K562 (cell line): ENCODE measurements around the gene EEFSEC. TPM values are rescaled to one million over a fixed set of nuclear protein-coding genes. Genes with fewer than 3 reads are reported as not detected.

Experiments
- CBX2 ChIP-seq: fragments of 200-600 bp; sonication (generic); IDR thresholded peaks from one replicate; pipeline ENCODE4 v1.6.1; 2012; ENCODE audit warnings: mild to moderate bottlenecking, low read length, inconsistent platforms; ENCODE audit not compliant: insufficient read depth, poor library complexity, severe bottlenecking
- GABPA ChIP-seq: fragments of 200-800 bp; sonication (Bioruptor generic); conservative IDR thresholded peaks from 2 replicates; pipeline ENCODE4 v1.6.1; 2016; ENCODE audit warnings: low read depth, missing genetic modification characterization, missing compliant biosample characterization
- PHB2 ChIP-seq: fragments of 450-650 bp; IDR thresholded peaks from 2 replicates; pipeline ENCODE4 v1.6.1; 2017; ENCODE audit warnings: low read depth
- SREBF2 ChIP-seq: sonication (generic); formaldehyde crosslinking; IDR thresholded peaks from 2 replicates; pipeline ENCODE4 v1.4.0; 2020; ENCODE audit warnings: mild to moderate bottlenecking, missing genetic modification reagents
- TEAD1 ChIP-seq, 2 experiments: fragments of 450-650 bp in 1 of 2; sonication (generic) in 1 of 2; formaldehyde crosslinking; IDR thresholded peaks; 2 replicates each; pipeline versions ENCODE4 v1.4.0 to v1.8.0; 2020 to 2022; ENCODE audit warnings: mild to moderate bottlenecking in 2 of 2, missing genetic modification reagents in 1 of 2
- TRIM24 ChIP-seq, 2 experiments: fragments of 450-650 bp; IDR thresholded peaks; 2 replicates each; pipeline ENCODE4 v1.6.1; 2016
- ZBED1 ChIP-seq: IDR thresholded peaks from 2 replicates; pipeline ENCODE4 v1.6.1; 2014
- ZC3H11A ChIP-seq: IDR thresholded peaks from 2 replicates; pipeline ENCODE4 v1.6.1; 2012; ENCODE audit warnings: low read depth, low read length, improper control_type of control experiment
- ZNF197 ChIP-seq: fragments of 200-800 bp; sonication (Bioruptor generic); IDR thresholded peaks from 2 replicates; pipeline ENCODE4 v1.6.1; 2016; ENCODE audit warnings: low read depth, missing genetic modification characterization, missing compliant biosample characterization
- ZNF347 ChIP-seq: fragments of 450-650 bp; formaldehyde crosslinking; IDR thresholded peaks from 2 replicates; pipeline ENCODE4 v1.4.0; 2020; ENCODE audit warnings: low read depth, mild to moderate bottlenecking, moderate library complexity
- ZNF444 ChIP-seq: fragments of 250-450 bp; sonication (Bioruptor Pico); IDR thresholded peaks from 2 replicates; pipeline ENCODE4 v1.4.0; 2020; ENCODE audit warnings: mild to moderate bottlenecking, moderate library complexity
- ZNF507 ChIP-seq: conservative IDR thresholded peaks from 2 replicates; pipeline ENCODE4 v1.6.1; 2017; ENCODE audit warnings: missing genetic modification characterization, missing compliant biosample characterization
- ZNF717 ChIP-seq: fragments of 250-450 bp; sonication (Bioruptor Pico); IDR thresholded peaks from 2 replicates; pipeline ENCODE4 v1.5.0; 2021
- ZNF77 ChIP-seq: fragments of 250-450 bp; sonication (Bioruptor Pico); IDR thresholded peaks from 2 replicates; pipeline ENCODE4 v1.5.0; 2020
- polyA plus RNA-seq, 8 experiments: library from polyadenylated mRNA; depleted of rRNA in 4 of 8; stranded (reverse) in 5 of 8; unstranded in 3 of 8; fragments of >200 nt; fragmentation: Nextera tagmentation in 2 of 8; fragmentation: Illumina TruSeq in 1 of 8; extraction: Ambion mirVana in 2 of 8; extraction: Trizol in 1 of 8; gene quantifications; 2 replicates each; pipeline versions ENCODE4 v1.2.1 to v1.2.3, GENCODE V29; 2011 to 2014; ENCODE audit warnings: inconsistent platforms in 1 of 8, missing spikeins in 1 of 8
- total RNA-seq, 7 experiments: library from RNA; depleted of rRNA in 6 of 7; stranded (reverse); fragments of >200 nt in 6 of 7; fragmentation: Illumina TruSeq in 2 of 7; extraction: Trizol in 2 of 7; gene quantifications; 2 replicates each; pipeline versions ENCODE4 v1.2.1 to v1.2.3, GENCODE V29; 2011 to 2021; ENCODE audit warnings: low replicate concordance in 1 of 7
- TF ChIP-seq, protein P1 (sequence below): fragments of 250-450 bp; sonication (Bioruptor Pico); IDR thresholded peaks from 2 replicates; pipeline ENCODE4 v1.5.0; 2021; ENCODE audit warnings: mild to moderate bottlenecking, moderate library complexity
- TF ChIP-seq, protein P2 (sequence below): fragments of 450-650 bp; IDR thresholded peaks from 2 replicates; pipeline ENCODE4 v1.6.1; 2016; ENCODE audit warnings: low read depth, mild to moderate bottlenecking, moderate library complexity
- TF ChIP-seq, protein P3 (sequence below): fragments of 450-650 bp; IDR thresholded peaks from 2 replicates; pipeline ENCODE4 v1.7.0; 2016; ENCODE audit warnings: borderline replicate concordance
- TF ChIP-seq, protein P4 (sequence below): IDR thresholded peaks from 2 replicates; pipeline ENCODE4 v1.6.1; 2012; ENCODE audit warnings: low read depth, low read length, improper control_type of control experiment, borderline replicate concordance
- TF ChIP-seq, protein P5 (sequence below): fragments of 450-650 bp; IDR thresholded peaks from 2 replicates; pipeline ENCODE4 v1.6.1; 2016; ENCODE audit warnings: antibody characterized with exemption

The EEFSEC gene
- total and polyA plus RNA-seq, 9 of the 15 experiments (the other 6 are each of a cell fraction or from before 2014, with no cell fraction given): 0.35 to 11.8 (median 7.7) TPM

DNA sequence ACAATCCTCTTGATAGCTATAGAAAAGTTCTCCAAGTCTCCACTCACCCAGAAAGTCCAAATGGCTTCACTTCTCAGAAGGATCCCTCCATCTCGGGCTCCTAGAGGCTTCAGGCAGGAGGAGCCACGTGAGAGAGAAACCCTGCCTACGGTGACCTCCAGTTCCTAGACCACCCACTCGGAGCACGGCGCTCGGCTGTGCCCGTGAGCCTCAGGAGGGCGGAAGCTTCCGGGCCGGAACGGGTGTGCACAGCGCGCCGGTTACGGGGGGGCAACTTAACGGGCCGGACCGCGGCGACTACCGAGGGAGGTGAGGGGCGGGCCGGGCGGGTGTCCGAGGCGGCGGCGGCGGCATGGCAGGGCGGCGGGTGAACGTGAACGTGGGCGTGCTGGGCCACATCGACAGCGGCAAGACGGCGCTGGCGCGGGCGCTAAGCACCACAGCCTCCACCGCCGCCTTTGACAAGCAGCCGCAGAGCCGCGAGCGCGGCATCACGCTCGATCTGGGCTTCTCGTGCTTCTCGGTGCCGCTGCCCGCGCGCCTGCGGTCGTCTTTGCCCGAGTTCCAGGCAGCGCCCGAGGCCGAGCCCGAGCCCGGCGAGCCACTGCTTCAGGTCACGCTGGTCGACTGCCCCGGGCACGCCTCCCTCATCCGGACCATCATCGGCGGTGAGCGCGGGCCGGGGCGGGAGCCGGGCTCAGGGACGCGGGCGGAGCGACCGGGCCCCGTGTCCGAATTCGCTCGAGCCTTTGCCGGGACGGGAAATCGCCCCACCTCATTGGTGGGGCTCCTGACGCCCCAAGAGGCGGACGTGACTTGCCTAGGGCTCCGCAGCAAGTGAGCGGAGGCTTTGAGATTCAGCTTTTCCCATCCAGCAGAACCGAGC, at the start of gene EEFSEC (continued):
- no peak for TF ChIP-seq CBX2
- TF ChIP-seq SREBF2 (CRISPR knock-in tag): no peak
- TF ChIP-seq, protein P1, sequence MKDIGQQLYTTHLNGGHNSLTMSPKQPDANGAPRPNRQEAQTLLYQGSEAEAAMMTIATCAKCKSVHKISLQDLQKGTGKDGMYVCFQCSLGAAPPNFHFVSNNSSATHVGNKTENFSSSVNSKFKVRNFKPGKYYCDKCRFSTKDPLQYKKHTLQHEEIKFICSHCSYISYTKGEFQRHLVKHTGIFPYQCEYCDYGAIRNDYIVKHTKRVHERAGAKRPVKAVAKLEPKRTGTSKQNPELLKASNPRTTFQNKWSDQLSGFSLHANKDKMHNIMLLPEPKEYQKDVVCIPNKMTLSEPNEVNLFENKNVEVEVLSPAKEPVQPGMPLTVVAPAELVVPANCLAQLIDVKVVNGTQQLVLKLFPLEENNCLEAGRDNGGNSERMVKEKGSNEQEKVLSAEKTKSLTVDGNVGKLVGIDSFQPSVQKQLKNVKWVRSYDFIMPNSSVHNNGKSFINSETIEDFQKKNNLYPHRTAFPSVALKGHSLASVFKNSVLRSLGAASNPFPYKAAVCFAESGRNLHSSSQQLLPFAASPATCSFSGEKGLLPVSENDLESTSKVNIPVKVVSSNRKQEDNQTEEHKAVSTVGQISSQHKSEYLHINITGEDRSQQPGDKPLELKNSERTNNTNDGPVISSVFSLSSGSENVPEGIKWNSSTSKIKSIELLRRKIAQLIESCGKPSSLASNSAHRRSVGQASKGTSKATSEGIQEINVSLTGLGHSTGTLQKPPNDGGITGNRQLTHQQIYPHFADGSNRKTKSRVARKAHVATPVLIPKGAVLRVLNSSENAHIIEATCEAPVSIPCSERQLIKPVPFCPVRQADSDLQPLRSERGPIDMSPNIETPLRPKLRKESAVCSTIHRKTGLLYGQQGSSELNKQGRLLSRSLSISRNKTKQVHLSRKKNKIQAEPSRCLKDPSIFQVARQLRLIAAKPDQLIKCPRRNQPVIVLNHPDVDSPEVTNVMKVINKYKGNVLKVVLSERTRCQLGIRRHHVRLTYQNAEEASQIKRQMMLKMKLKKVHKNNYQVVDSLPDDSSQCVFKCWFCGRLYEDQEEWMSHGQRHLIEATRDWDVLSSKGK (CRISPR knock-in tag): no peak
- no peak for TF ChIP-seq ZNF197
- TF ChIP-seq, protein P2, sequence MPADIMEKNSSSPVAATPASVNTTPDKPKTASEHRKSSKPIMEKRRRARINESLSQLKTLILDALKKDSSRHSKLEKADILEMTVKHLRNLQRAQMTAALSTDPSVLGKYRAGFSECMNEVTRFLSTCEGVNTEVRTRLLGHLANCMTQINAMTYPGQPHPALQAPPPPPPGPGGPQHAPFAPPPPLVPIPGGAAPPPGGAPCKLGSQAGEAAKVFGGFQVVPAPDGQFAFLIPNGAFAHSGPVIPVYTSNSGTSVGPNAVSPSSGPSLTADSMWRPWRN: no peak
- TF ChIP-seq GABPA (tag): peak; percentile 93
- TF ChIP-seq, protein P3, sequence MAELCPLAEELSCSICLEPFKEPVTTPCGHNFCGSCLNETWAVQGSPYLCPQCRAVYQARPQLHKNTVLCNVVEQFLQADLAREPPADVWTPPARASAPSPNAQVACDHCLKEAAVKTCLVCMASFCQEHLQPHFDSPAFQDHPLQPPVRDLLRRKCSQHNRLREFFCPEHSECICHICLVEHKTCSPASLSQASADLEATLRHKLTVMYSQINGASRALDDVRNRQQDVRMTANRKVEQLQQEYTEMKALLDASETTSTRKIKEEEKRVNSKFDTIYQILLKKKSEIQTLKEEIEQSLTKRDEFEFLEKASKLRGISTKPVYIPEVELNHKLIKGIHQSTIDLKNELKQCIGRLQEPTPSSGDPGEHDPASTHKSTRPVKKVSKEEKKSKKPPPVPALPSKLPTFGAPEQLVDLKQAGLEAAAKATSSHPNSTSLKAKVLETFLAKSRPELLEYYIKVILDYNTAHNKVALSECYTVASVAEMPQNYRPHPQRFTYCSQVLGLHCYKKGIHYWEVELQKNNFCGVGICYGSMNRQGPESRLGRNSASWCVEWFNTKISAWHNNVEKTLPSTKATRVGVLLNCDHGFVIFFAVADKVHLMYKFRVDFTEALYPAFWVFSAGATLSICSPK: no peak
- no peak for TF ChIP-seq ZC3H11A
- TF ChIP-seq PHB2: no peak
- no peak for TF ChIP-seq ZNF347 (CRISPR knock-in tag)
- no peak for TF ChIP-seq ZNF507 (tag)
- TF ChIP-seq, protein P4, sequence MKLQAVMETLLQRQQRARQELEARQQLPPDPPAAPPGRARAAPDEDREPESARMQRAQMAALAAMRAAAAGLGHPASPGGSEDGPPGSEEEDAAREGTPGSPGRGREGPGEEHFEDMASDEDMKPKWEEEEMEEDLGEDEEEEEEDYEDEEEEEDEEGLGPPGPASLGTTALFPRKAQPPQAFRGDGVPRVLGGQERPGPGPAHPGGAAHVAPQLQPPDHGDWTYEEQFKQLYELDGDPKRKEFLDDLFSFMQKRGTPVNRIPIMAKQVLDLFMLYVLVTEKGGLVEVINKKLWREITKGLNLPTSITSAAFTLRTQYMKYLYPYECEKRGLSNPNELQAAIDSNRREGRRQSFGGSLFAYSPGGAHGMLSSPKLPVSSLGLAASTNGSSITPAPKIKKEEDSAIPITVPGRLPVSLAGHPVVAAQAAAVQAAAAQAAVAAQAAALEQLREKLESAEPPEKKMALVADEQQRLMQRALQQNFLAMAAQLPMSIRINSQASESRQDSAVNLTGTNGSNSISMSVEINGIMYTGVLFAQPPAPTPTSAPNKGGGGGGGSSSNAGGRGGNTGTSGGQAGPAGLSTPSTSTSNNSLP: no peak
- peak; percentile 76; the same call in 1 of the 2 replicates for TF ChIP-seq ZBED1
- no peak for TF ChIP-seq ZNF77 (CRISPR knock-in tag)
- TF ChIP-seq, protein P5, sequence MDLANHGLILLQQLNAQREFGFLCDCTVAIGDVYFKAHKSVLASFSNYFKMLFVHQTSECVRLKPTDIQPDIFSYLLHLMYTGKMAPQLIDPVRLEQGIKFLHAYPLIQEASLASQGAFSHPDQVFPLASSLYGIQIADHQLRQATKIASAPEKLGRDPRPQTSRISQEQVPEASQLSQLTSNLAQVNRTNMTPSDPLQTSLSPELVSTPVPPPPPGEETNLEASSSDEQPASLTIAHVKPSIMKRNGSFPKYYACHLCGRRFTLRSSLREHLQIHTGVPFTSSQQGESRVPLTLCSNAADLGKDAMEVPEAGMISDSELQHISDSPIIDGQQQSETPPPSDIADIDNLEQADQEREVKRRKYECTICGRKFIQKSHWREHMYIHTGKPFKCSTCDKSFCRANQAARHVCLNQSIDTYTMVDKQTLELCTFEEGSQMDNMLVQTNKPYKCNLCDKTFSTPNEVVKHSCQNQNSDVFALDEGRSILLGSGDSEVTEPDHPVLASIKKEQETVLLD: no peak
- no peak for TF ChIP-seq TEAD1 (CRISPR knock-in tag; IDR thresholded peaks at IDR 0.05)
- peak in 1 of 2 experiments; percentile 95; a peak in 2 of 4 replicates for TF ChIP-seq TRIM24 (IDR thresholded peaks at IDR 0.05)
- no peak for TF ChIP-seq ZNF444 (CRISPR knock-in tag)
- TF ChIP-seq ZNF717 (CRISPR knock-in tag): no peak
